HG03280 (cell line): ENCODE measurements around the gene RCAN1.
"Not testable (repeated sequence)": the region's sequence is repeated elsewhere in the genome, so short reads cannot be mapped to it uniquely, and the experiment has no call there.

Source experiments
- ATAC-seq: cut with Tn5 transposase; IDR thresholded peaks from one replicate; pipeline ENCODE4 v1.9.1; 2021; ENCODE audit warnings: mild to moderate bottlenecking, moderate library complexity; ENCODE audit not compliant: unreplicated experiment

RCAN1 gene

DNA sequence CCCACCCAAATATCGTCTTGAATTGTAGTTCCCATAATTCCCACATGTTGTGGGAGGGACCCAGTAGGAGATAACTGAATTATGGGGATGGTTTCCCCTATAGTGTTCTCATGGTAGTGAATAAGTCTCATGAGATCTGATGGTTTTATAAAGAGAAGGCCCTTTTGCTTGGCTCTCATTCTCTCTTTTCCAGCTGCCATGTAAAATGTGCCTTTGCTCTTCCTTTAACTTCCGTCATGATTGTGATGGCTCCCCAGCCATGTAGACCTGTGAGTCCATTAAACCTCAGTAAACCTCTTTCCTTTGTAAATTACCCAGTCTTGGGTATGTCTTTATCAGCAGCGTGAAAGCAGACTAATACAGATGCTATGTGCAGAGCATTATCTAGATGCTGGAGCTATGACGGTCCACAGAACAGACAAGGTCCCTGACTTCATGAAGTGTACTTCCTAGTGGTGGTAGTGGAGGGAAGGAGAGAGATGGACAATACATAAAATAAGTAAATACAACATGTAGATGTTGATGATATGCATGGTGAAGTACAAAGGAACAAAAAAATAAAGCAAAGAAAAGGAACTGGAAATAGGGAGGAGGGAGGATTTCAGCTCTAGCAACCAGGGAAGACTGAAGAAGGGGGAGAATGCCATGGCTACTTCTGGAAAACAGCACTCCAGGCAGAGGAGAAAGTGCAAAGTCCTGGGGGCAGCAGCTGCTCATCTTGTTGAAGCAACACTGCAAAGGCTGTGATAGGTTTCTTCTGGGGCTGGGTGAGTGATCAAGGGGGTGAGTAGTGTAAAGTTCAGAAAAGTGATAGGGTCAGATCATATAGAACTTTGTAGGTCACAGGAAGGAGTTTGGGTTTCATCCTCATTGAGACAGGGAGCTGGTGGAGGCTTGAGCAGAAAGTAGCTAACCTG lies 6.8 kb upstream of the RCAN1 start:
- no peak for ATAC-seq

DNA sequence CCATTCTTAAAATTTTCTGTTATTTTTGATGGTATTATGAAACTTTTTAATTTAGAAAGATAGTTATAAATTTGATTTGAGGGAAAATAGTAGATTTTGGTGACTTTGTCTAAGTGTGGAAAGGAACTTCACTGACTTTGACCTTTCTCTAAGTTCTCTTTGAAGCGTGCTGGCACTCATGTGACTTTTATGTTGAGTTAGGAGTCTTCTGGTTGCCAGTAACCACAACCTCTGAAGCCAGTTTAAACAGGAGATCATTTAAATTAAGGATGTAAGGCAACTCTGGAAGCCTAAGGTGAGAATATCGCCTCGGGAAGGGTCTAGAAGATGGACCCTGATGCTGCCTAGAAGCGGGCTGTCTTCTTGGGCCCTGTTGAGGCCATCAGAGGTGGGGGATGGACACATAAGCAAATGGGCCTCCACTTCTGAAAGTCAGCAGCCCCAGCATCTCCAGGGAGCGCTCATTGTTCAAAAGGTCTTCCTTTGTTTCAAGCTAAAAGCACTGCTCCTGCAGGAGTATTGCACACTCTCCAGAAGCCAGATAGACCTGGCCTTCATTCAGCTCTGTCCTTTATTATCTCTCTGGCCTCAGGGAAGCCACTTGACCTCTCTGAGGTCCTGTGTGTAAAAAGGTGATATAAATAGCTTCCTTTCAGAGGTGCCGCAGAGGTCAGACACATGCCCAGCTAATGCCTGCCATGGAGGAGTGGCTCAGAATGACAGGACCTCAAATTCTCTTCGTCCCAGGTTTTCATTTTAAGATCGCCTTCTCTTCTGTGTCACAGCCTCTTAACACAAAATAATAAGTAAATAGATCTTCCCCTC lies 5.1 kb upstream of the RCAN1 start:
- no peak for ATAC-seq

DNA sequence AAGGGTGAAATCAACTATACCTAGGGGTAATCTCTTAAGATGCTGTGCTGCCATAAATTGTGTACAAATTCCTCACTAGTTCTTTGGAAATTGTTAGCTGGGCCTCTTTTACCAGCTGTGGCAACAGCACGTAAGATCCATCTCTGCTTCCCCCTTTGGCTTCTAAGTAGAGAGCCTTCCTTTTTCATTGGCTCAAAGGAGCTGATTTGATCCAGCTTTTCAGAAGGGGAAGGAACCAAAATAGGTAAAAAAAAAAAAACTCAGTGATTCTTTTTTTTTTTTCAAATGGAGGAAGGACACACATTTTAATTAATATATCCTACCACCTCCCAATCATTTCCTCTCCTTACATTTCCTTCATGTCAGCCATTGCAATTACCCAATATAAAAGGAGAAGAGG lies 4.0 kb upstream of the RCAN1 start:
- no peak for ATAC-seq

DNA sequence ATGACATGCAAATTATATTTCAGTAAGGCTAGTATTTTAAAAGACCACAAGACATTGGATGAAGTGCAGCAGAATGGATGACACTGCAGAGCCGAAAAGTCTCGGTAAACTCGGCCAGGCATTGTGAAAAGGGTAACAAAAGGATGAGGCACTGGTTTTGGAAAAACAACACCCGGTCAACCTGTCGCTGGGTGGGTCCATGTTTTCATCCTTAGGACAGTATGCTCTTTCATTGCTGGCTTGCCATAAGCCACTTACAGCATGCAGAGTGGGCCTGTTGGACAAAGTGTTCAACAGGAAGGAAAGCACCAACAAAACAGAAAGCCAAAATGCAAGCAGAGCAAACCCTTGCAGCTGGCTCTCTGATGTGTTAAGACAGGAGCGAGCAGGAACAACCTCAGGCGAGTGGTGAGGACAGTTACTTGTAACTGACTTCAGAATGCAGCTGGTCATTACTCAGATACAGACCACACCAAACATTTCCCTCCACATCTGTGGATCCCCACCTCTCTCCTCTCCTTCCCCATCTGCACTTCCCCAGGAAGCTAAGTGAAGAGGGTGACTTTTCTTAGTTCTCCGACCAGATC lies 2.9 kb upstream of the RCAN1 start:
- no peak for ATAC-seq

DNA sequence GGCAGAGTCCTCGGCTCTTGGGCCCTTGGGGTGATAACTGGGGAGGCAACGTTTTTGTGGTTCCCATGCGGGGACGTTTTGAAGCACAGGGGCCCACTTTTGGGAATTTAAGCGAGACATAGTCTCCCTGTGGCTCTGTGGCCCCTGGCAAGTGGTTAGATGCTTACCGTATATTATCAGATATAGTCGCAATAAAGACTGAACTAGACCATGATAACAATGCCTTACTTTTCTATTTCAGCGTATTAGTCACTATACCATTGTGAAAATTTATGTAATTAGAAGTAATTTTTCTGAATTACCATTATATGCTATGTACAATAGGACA lies 538 bp upstream of the RCAN1 start:
- ATAC-seq = no peak

DNA sequence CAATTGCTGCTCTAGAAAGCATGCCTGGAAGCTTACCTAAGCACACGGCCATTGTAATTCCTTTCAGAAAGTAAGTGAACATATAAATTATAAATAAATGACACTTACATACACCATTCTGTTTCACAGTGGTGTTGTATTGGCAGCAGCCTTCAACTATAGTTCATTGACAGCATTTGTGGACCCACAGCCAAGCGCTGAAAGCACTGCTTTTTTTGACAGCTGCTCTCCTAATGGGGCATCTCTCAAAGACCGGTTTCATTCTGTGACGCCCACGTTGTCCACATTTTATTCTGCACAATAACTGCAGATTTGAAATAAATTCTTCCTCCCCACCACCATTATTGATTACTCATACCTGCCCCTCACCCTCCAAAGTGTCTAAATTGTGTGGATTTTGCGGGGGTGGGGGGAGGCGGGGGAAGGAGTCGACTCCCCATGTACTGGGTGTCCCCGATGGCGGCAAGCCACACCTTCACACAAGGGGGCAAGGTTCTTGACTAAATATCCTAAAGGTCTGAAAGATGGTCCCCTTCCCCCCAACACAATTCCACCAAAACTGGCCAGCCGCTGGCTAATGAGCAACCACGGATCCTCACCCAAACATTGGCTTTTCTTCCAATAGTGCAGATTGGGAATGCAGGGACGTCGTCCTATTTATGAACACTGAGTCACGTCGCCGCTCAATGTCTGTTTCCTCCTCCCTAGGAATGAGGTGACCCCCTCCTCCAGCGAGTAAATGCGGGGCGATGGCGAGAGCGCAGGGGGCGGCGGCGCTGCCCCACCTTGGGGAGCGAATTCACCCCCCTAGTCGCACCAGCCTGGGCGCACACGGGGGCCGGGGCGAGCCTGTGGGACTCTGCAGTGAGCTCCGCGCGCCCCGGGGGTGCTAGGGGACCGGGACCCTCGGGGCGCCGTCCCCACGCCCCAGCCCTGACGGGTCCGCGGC lies 960 bp downstream of the RCAN1 start:
- no peak for ATAC-seq

DNA sequence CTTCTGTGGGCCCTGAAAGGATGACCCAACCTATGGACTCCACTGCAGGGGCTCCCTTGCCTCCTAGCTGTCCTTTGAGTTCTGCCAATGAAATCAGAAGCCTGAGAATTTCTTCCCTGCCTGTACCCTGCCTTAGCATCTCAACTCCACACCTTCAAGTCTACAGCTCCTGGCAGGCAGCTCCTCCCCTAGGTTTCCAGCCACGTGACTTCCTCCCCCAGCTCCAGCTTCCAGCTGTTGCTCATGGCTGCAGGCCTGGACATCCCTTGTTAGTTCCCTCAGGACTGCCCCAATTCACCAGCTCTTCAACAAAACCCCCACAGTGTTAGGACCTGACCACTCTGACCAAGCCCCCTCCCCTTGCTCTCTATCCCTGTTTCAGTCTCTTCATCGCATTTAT lies 2.4 kb downstream of the RCAN1 start:
- no peak for ATAC-seq

DNA sequence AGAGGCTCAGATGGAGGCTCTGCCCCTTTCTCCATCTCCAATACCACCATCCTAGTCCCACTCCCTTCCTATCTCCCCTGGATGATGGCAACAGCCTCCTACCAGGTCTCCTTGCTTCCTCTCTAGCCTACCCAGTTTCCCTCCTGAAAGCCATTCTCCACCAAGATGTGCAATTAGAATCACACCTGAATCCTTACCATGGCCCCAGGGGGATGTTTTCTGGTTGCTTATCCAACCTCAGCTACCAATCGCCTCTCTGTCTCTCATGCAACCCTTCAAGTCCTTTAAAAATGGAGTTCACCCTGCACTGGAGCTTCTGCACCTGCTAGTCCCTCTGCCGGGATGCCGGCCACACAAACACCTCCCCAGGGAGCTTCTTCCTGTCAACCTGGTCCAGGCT lies 2.9 kb downstream of the RCAN1 start:
- no peak for ATAC-seq

DNA sequence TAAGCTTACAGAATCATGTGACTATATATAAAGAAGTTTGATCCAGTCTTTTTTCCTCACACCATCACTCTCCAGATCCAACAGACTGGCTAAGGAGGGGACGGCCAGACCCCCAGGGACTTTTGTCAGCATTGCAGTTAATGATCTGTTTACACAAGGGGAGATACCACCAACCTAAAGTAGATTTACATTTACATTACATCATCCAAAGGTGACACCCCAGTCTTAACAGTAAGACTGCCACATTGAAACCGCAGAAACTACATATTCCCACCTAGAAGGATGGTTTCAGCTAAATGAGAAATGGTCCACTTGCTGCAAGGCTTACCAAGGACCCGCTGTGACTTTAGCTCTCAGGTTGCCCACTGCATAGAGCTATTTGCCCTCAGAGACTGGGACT lies 3.4 kb downstream of the RCAN1 start:
- no peak for ATAC-seq

DNA sequence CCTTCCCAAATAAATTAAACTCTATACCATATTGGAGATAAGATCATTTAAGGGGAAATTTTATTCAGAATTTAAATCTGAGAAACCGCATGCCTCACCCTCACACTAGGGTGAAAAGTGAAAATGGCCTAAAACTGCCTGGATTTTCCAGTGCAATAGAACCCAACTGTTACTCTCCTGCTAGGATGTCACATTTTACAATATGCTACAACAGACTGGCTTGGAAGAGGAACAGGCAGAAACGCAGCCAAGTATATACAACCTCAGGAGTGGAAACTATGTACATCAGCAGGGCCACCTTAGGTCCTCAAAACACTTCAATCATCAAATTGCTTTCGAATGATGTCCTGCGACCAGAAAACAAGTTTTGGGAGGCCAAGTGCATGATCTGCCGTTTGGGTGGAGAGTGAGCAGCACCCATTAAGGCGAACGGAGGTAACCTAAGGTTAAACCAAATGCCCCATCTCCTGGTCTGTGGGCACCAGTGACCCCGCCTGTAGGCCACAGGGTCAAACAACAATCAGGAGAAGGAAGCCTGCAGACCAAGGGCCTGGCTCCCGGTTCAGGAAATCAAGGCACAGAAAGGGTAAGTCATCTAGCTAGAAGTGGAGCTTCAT lies 4.9 kb downstream of the RCAN1 start:
- no peak for ATAC-seq

DNA sequence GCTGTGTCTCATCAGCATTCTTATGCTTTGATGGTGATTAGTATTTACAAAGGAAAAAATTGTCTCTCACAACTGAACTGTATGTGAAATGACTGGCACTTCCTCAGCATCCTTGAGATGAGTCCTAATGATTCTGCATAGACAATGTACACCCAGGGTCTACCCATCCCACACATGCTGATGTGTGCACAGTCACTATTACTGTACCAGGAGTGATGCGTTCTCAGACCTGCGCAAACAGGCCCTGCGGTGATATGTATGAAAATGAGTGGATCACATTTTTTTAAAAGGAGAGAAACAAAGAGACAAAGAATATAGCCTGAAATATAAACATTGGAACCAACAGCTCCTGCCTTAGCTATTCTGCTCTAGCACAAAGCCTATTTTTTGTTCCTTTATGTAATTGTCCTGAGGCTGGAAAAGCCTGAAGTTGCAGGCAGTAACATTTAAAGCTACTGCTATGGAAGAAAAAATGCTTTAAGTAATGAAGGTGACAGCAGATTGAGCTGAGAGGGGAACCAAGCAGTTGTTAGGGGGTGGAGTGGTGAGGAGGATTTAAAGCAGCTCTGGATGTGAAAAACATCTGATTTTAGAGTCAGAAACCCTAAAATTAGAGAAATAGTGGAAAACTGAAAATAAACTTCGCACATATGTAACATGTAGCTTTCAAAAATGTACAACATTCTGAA lies 5.5 kb downstream of the RCAN1 start:
- ATAC-seq = no peak

DNA sequence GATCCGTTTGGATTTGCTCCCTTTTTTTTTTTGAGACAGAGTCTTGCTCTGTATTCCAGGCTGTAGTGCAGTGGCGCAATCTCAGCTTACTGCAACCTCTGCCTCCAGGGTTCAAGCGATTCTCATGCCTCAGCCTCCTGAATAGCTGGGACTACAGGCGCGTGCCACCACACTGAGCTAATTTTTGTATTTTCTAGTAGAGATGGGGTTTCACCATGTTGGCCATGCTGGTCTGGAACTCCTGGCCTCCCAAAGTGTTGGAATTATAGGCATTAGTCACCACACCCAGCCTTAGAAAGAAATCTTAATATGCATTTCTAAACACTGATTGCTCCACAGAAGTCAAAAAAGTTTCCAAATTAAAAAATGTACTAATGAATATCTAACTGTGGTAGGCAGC lies 7.5 kb downstream of the RCAN1 start:
- not testable (repeated sequence) for ATAC-seq

DNA sequence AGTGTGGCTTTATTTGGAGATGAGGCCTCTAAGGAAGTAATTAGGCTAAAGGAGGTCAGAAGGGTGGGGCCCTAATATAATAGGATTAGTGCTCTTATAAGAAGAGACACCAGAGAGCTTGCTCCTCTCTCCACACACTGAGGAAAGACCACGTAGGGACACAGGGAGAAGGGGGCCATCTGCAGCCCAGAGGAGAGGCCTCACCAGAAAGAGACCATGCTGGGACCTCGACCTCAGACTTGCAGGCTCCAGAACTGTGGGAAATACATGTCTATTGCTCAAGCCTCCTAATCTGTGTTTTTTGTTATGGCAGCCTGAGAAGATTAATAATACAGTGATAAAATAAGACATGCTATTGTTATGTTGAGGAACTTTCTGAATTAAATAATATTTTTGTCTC lies 8.3 kb downstream of the RCAN1 start:
- ATAC-seq = no peak

DNA sequence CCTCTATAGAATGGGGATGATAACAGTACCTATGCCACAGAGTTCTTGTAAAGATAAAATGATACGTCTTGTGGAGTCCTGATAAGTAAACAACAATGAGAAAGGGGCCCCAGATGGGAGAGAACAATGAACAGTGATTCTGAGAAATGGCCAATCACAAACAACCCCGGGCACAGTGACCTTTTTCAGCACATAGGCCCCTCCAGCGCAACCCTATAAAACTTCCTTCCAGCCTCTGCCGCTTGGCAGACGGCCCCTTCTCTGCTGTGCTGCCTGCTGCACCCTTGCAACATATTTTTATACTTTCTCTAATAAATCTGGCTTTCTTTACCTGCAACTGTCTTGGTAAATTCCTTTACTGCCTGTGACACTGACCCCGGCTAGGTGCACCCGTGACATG lies 8.9 kb downstream of the RCAN1 start:
- no peak for ATAC-seq

DNA sequence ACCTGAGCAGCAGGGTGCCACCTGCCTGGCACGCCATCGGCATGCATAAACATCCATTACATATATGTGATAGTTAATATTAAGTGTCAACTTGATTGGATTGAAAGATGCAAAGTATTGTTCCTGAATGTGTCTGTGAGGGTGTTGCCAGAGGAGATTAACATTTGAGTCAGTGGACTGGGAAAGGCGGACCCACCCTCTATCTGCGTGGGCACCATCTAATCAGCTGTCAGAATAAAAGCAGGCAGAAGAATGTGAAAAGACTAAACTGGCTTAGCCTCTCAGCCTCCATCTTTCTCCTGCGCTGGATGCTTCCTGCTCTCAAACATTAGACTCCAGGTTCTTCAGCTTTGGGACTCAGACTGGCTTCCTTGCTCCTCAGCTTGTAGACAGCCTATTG lies 10.0 kb downstream of the RCAN1 start:
- ATAC-seq = not testable (repeated sequence)

DNA sequence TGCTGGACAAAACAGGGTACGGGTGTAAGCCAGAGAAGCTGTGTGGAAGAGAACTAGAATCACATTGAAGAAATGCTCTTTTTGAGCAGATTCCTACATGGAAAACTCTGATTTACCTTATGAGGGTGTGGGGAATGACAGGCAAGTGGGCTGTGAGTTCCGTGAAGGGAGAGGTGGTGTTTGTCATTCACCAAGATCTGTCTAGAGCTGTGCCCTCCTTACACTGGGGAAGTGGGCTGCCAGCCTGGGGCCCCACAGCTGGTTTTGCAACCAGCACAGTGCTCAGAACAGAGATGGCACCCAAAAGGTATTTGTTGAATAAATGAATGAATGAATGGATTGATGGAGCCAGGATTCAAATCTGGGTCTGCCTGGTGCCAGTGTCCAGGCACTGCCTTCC lies 10.4 kb downstream of the RCAN1 start:
- no peak for ATAC-seq

DNA sequence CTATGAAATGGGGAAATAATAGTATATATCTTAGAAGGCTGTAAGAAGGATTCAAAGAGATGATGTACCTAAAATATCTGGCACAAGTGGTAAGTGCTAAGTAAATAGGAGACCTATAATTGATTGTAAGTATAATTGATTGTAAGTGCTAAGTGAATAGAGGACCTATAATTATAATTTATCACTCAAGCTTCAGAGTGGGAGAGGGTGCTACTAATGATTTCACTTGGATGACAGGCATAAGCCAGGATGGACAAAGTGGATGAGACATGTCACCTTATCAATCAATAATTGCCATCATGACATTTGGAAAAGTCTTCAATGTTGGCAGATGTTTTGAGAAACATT lies 11.2 kb downstream of the RCAN1 start:
- no peak for ATAC-seq

DNA sequence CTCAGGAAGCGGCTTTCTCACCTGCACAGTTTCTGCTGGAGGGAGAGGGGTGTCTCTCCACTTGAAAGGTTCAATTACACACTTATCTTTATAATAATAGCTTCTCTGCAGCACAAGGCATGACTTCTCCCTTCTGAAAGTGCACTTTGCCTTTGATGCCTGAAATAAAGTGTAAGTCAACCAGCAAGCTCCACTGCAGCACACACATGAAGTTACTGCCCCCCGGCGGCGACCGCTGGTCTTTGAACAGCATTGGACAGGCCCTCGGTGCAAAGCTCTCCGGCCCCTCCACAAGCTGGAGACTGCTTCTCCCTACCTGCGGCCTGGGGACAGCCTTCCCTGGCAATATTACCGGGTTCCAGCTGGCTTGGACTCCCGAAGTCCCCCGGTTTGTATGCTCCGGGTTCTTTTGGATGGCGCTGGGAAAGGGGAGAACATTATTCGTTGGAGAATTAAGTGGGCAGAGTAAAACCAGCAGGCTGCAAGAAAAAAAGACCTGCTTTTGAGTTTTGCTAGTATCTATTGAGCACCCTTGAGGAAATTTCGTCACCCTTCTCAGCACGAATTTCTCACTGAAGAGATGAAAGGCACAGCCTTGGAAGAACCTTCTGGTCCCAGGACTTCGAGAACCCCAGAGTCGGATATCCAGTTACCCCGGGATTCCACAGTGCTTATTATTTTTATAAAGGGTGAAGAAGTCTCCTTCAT lies 11.8 kb downstream of the RCAN1 start:
- ATAC-seq = no peak

DNA sequence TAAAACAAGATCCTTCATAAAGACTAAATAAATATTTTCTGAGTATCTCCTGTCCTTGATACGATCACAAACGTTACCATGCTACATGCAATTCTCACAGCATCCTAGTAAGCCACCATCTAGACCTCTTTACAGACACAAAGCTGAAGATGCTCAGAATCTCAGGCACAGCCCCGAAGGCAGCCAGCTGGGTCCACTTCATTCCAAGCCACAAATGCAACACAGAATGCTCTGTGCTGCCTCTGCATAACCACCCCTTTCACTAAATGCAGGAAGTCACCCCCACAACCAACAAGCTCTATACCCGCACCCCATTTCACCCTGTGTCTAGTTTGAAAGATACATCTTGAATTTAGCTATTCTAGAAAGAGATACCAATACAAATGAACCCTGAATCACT lies 12.9 kb downstream of the RCAN1 start:
- no peak for ATAC-seq
